SK-N-MC (cell line): ENCODE data around the gene TSEN15.
A peak's percentile ranks its signal among the peaks of the same experiment; 100 is the strongest.

Experiments
- DNase-seq: peaks from one replicate; pipeline ENCODE4 v3.0.0-alpha.2; 2011; ENCODE audit warnings: low read depth, low spot score
- H3K27ac ChIP-seq: fragments of 200-600 bp; sonication (generic); 2 replicates; pipeline ENCODE4 v1.5.1; 2016; ENCODE audit warnings: mixed run types
- H3K36me3 ChIP-seq: fragments of 200-600 bp; sonication (generic); 2 replicates; pipeline ENCODE4 v1.6.1; 2017; ENCODE audit warnings: antibody characterized with exemption, low read length, mixed read lengths; ENCODE audit not compliant: insufficient read depth
- H3K4me3 ChIP-seq: fragments of 200-600 bp; sonication (generic); 2 replicates; pipeline ENCODE4 v1.5.1; 2016
- H3K9ac ChIP-seq: fragments of 200-600 bp; sonication (generic); 2 replicates; pipeline ENCODE4 v1.8.0; 2017; ENCODE audit warnings: mixed run types, mixed read lengths; ENCODE audit not compliant: insufficient read length
- H3K9me3 ChIP-seq: fragments of 200-600 bp; sonication (generic); 2 replicates; pipeline ENCODE4 v1.6.1; 2017; ENCODE audit warnings: low read depth, mild to moderate bottlenecking, antibody characterized with exemption, low read length, moderate library complexity, mixed read lengths
- EZH2 ChIP-seq: fragments of 200-600 bp; sonication (generic); IDR thresholded peaks from one replicate; pipeline ENCODE4 v1.6.1; 2017; ENCODE audit warnings: antibody characterized with exemption
- FOXP2 ChIP-seq: optimal IDR thresholded peaks from 2 replicates; pipeline ENCODE3; 2011; ENCODE audit warnings: mild to moderate bottlenecking, moderate library complexity; ENCODE audit not compliant: insufficient read depth; ENCODE audit errors: extremely low read length, control extremely low read depth
- POLR2AphosphoS5 ChIP-seq: IDR thresholded peaks from 2 replicates; pipeline ENCODE4 v1.6.1; 2012; ENCODE audit warnings: mild to moderate bottlenecking, low read depth, low read length, borderline replicate concordance

The TSEN15 gene

DNA sequence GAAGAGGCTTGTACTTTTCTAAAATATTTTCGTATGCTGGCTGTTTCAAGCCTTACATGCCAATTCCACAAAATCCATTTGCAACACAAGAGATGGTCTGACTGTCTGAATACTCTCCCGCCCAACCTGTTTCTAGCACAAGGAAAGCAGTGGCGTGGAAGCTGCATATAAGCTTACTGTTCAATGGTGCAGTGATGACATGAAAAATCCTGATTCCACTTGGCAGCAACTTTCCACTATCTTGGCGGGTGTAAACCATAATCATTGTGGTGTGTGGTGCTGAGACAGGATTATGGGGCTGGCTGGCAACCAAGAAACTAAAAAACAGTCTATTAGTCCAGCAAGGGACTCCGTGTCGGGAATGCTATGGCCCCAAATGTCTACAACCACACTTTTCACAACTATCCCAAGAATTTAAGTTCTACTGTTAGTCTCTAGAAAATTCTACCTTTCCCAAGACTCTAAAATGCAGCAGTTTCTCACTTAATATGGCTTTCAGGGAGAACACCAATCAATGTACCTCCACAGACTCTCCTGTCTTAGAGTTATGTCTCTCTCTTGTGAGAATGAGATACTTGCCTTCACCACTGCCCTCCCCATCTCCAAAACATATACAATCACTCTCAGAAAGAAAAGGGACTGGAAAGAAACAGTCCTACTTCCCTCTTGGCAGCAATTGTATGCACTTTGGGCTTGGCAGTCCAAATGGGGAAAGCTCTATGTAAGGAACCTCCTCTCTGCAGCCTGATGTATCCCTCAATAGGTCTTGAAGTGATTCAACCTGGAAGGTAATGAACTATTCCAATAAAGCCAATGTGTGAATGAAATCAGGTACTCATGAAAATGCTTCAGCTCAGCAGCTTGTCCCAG lies 23.5 kb upstream of the TSEN15 start:
- no peak for DNase-seq
- TF ChIP-seq POLR2AphosphoS5 (no peak), FOXP2 (no peak), EZH2 (no peak)
- H3K9ac ChIP-seq, result no peak overlapping the region
- no peaks in the 10 kb centered on the region for H3K36me3 ChIP-seq
- H3K9me3 ChIP-seq, result no peaks in the 10 kb centered on the region
- peak overlapping the region; percentile 55; the same call in 1 of the 2 replicates for H3K27ac ChIP-seq
- peak overlapping the region; percentile 32; the same call in 1 of the 2 replicates for H3K4me3 ChIP-seq

- H3K36me3 ChIP-seq, result no peaks in the 10 kb centered on the region
- H3K4me3 ChIP-seq, result peak overlapping the region; percentile 32; the same call in 1 of the 2 replicates
- TF ChIP-seq EZH2 (no peak), POLR2AphosphoS5 (peak; percentile 40; the same call in 1 of the 2 replicates), FOXP2 (no peak)
- H3K9me3 ChIP-seq, result no peaks in the 10 kb centered on the region
- peak; percentile 92 for DNase-seq
- peak overlapping the region; percentile 55; the same call in 1 of the 2 replicates for H3K27ac ChIP-seq
- no peak overlapping the region for H3K9ac ChIP-seq
Observed at GRCh38 chr1:184028854-184029623, 22.5 kb upstream of the TSEN15 start.

- no peaks in the 10 kb centered on the region for H3K36me3 ChIP-seq
- H3K4me3 ChIP-seq, result peak overlapping the region; percentile 27; the same call in 1 of the 2 replicates
- DNase-seq, result no peak
- H3K9me3 ChIP-seq, result no peaks in the 10 kb centered on the region
- H3K9ac ChIP-seq, result peak overlapping the region; percentile 16
- H3K27ac ChIP-seq, result peak overlapping the region; percentile 88
- TF ChIP-seq POLR2AphosphoS5, result no peak
Observed at GRCh38 chr1:184030433-184031091, 21.0 kb upstream of the TSEN15 start.

DNA sequence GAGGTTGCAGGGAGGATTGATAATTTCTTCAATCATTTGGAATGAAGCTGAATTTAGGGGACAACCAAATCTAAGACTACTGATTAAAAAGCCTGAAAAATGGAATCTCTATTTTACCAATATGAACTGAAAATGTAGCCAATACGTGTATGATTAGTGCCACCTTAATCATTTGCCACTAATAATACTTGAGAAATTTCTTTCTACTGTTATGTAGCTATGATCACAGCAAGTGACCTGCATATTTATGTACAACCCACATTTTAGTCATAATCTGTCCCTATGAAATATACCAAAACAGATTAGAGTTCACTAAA lies 20.5 kb upstream of the TSEN15 start:
- Histone ChIP-seq H3K36me3 (no peaks in the 10 kb centered on the region), H3K9ac (peak overlapping the region; percentile 16)

GRCh38 chr1:184031409-184032107 lies 20.0 kb upstream of the TSEN15 start:
- Histone ChIP-seq H3K4me3 (peak overlapping the region; percentile 27), H3K36me3 (no peaks in the 10 kb centered on the region), H3K9me3 (no peaks in the 10 kb centered on the region), H3K27ac (peak overlapping the region; percentile 88), H3K9ac (peak overlapping the region; percentile 16)
- peak; percentile 50; the same call in 1 of the 2 replicates for TF ChIP-seq POLR2AphosphoS5
- TF ChIP-seq FOXP2, result peak; percentile 18
- no peak for TF ChIP-seq EZH2
- peak; percentile 87 for DNase-seq

More for the DNA sequence above, 20.5 kb upstream of the TSEN15 start:
- Histone ChIP-seq H3K9me3 (no peaks in the 10 kb centered on the region), H3K27ac (peak overlapping the region; percentile 88), H3K4me3 (peak overlapping the region; percentile 27)
- DNase-seq, result no peak
- TF ChIP-seq POLR2AphosphoS5 (no peak), FOXP2 (no peak), EZH2 (no peak)

GRCh38 chr1:184032306-184032929 lies 19.1 kb upstream of the TSEN15 start:
- no peak for TF ChIP-seq FOXP2
- TF ChIP-seq EZH2, result no peak
- H3K9me3 ChIP-seq, result no peaks in the 10 kb centered on the region
- no peaks in the 10 kb centered on the region for H3K36me3 ChIP-seq
- no peak for DNase-seq
- H3K9ac ChIP-seq, result no peak overlapping the region
- peak overlapping the region; percentile 88 for H3K27ac ChIP-seq
- H3K4me3 ChIP-seq, result no peak overlapping the region

DNA sequence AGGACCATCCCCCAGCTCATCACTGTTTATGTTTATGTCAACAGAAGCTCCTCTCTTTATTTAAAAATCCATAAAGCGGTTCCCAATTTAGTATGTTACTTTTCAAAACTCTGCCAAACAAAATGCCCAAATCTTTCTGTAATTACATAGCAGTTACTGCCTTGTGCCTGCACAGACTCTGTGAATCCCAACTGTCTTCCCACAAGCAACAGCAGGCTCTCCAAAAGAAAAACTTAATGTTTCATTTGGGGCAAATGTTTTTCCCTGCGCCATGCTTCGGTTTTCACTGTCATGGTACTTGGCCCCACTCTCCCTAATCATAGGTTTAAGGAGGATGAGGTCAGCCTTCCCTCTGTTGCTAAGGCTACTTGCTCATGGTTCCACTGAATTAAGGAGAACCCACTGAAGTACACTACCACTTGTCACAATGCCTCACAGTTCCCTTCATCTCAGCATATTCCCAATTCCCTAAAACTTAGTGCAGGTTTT lies 18.6 kb upstream of the TSEN15 start:
- Histone ChIP-seq H3K4me3 (no peak overlapping the region), H3K9ac (no peak overlapping the region), H3K9me3 (no peaks in the 10 kb centered on the region), H3K27ac (peak overlapping the region; percentile 88), H3K36me3 (no peaks in the 10 kb centered on the region)
- no peak for TF ChIP-seq FOXP2
- no peak for DNase-seq
